A673 (cell line): ENCODE data around the gene FBXL13.
"Not testable (repeated sequence)": the region's sequence is repeated elsewhere in the genome, so short reads cannot be mapped to it uniquely, and the experiment has no call there.

Experiments
- EZH2 ChIP-seq: fragments of 200-600 bp; sonication (generic); IDR thresholded peaks from 2 replicates; pipeline ENCODE4 v1.6.1; 2017; ENCODE audit warnings: borderline replicate concordance, low read depth, mild to moderate bottlenecking, mixed read lengths, antibody characterized with exemption, low read length; ENCODE audit not compliant: poor library complexity, severe bottlenecking
- TF ChIP-seq, protein P1 (sequence below): fragments of 300-800, 200-600 bp; sonication (generic); conservative IDR thresholded peaks from 2 replicates; pipeline ENCODE4 v1.5.1; 2017; ENCODE audit warnings: low read depth, mild to moderate bottlenecking, antibody characterized with exemption, low read length, moderate library complexity, mixed read lengths

DNA sequence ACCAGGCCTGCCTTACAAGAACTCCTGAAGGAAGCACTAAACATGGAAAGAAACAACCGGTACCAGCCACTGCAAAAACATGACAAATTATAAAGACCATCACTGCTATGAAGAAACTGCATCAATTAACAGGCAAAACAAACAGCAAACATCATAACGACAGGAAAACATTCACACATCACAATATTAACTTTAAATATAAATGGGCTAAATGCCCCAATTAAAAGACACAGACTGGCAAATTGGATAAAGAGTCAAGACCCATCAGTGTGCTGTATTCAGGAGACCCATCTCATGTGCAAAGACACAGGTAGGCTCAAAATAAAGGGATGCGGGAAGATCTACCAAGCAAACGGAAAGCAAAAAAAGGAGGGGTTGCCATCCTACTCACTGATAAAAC, 120.2 kb downstream of the FBXL13 start:
- TF ChIP-seq, protein P1, sequence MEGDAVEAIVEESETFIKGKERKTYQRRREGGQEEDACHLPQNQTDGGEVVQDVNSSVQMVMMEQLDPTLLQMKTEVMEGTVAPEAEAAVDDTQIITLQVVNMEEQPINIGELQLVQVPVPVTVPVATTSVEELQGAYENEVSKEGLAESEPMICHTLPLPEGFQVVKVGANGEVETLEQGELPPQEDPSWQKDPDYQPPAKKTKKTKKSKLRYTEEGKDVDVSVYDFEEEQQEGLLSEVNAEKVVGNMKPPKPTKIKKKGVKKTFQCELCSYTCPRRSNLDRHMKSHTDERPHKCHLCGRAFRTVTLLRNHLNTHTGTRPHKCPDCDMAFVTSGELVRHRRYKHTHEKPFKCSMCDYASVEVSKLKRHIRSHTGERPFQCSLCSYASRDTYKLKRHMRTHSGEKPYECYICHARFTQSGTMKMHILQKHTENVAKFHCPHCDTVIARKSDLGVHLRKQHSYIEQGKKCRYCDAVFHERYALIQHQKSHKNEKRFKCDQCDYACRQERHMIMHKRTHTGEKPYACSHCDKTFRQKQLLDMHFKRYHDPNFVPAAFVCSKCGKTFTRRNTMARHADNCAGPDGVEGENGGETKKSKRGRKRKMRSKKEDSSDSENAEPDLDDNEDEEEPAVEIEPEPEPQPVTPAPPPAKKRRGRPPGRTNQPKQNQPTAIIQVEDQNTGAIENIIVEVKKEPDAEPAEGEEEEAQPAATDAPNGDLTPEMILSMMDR = not testable (repeated sequence)
- not testable (repeated sequence) for TF ChIP-seq EZH2
